CD14-positive monocyte (primary cell): ENCODE measurements around the gene L3MBTL3. TPM values are rescaled to one million over a fixed set of nuclear protein-coding genes. Genes with fewer than 3 reads are reported as not detected.

ENCODE experiments used
- DNase-seq, 3 donors: peaks; one replicate each; pipeline ENCODE4 v3.0.0-alpha.2; 2011 to 2022
- H2AFZ ChIP-seq: 2 replicates; pipeline ENCODE4 v1.6.0; 2012; ENCODE audit warnings: mild to moderate bottlenecking, low read depth, low read length, inconsistent platforms; ENCODE audit not compliant: insufficient read depth, poor library complexity, severe bottlenecking
- H3K27ac ChIP-seq, 2 donors: 1 replicate in 1 of 2; 2 replicates in 1 of 2; pipeline ENCODE4 v1.5.1; 2012 to 2013; ENCODE audit warnings: low read length in 2 of 2, control low read depth in 1 of 2, inconsistent platforms in 1 of 2, low read depth in 1 of 2, mild to moderate bottlenecking in 1 of 2
- H3K27me3 ChIP-seq, 2 donors: one replicate each; pipeline versions ENCODE4 v1.6.0 to v1.6.1; 2011 to 2013; ENCODE audit warnings: low read length in 2 of 2; ENCODE audit not compliant: control insufficient read depth in 2 of 2, insufficient read depth in 2 of 2
- H3K36me3 ChIP-seq, 2 donors: replicated peaks in 1 of 2; 1 replicate in 1 of 2; 2 replicates in 1 of 2; pipeline versions ENCODE4 v1.5.1 to v1.6.1; 2012 to 2013; ENCODE audit warnings: low read length in 2 of 2, control low read depth in 1 of 2, inconsistent platforms in 1 of 2, mild to moderate bottlenecking in 1 of 2; ENCODE audit not compliant: insufficient read depth in 2 of 2, control insufficient read depth in 1 of 2
- H3K4me1 ChIP-seq, 2 donors: 1 replicate in 1 of 2; 2 replicates in 1 of 2; pipeline versions ENCODE4 v1.5.1 to v1.6.1; 2012 to 2013; ENCODE audit warnings: low read length in 2 of 2, control low read depth in 1 of 2, inconsistent platforms in 1 of 2, mild to moderate bottlenecking in 1 of 2, moderate library complexity in 1 of 2; ENCODE audit not compliant: insufficient read depth in 2 of 2, control insufficient read depth in 1 of 2
- H3K4me2 ChIP-seq: replicated peaks from 2 replicates; pipeline ENCODE3; 2012; ENCODE audit warnings: low read length, moderate library complexity, mild to moderate bottlenecking; ENCODE audit not compliant: poor library complexity, severe bottlenecking; ENCODE audit errors: extremely low read depth
- H3K4me3 ChIP-seq, 3 experiments: fragments of 200-600 bp in 1 of 3; sonication (generic) in 1 of 3; replicated peaks in 1 of 3; 1 replicate in 2 of 3; 2 replicates in 1 of 3; pipeline ENCODE4 v1.5.1; 2011 to 2013; ENCODE audit warnings: low read length in 3 of 3, mild to moderate bottlenecking in 3 of 3, control low read depth in 2 of 3, low read depth in 2 of 3, inconsistent platforms in 1 of 3, moderate library complexity in 1 of 3
- H3K79me2 ChIP-seq: 2 replicates; pipeline ENCODE4 v1.6.0; 2012; ENCODE audit warnings: mild to moderate bottlenecking, control low read depth, inconsistent platforms, low read length, moderate library complexity; ENCODE audit not compliant: insufficient read depth
- H3K9ac ChIP-seq: 2 replicates; pipeline ENCODE4 v1.6.0; 2017; ENCODE audit warnings: low read length, mild to moderate bottlenecking; ENCODE audit not compliant: insufficient read depth, poor library complexity, severe bottlenecking
- H3K9me3 ChIP-seq, 2 donors: replicated peaks in 1 of 2; 1 replicate in 1 of 2; 2 replicates in 1 of 2; pipeline versions ENCODE4 v1.5.1 to v1.6.1; 2012 to 2013; ENCODE audit warnings: low read length in 2 of 2, control low read depth in 1 of 2; ENCODE audit not compliant: control insufficient read depth in 1 of 2, insufficient read depth in 1 of 2
- H4K20me1 ChIP-seq: 2 replicates; pipeline ENCODE4 v1.6.0; 2012; ENCODE audit warnings: mild to moderate bottlenecking, low read length, control low read depth, moderate library complexity; ENCODE audit not compliant: insufficient read depth
- H3K27ac Mint-ChIP-seq, 7 donors: one replicate each; pipeline ENCODE4 v1.8.0; 2020; ENCODE audit warnings: mild to moderate bottlenecking in 7 of 7, mixed read lengths in 7 of 7, moderate library complexity in 6 of 7, inconsistent platforms in 2 of 7
- H3K27me3 Mint-ChIP-seq, 3 donors: one replicate each; pipeline ENCODE4 v1.8.0; 2021 to 2022; ENCODE audit warnings: low read depth in 3 of 3, mild to moderate bottlenecking in 3 of 3, mixed read lengths in 3 of 3, moderate library complexity in 3 of 3, inconsistent platforms in 1 of 3
- H3K36me3 Mint-ChIP-seq, 2 donors: one replicate each; pipeline ENCODE4 v1.8.0; 2020; ENCODE audit warnings: mixed read lengths in 2 of 2, inconsistent platforms in 1 of 2, mild to moderate bottlenecking in 1 of 2
- H3K4me1 Mint-ChIP-seq: one replicate; pipeline ENCODE4 v1.8.0; 2020; ENCODE audit warnings: mild to moderate bottlenecking, mixed read lengths
- H3K4me3 Mint-ChIP-seq, 2 donors: one replicate each; pipeline ENCODE4 v1.8.0; 2020; ENCODE audit warnings: mild to moderate bottlenecking in 2 of 2, mixed read lengths in 2 of 2, moderate library complexity in 1 of 2
- H3K9me3 Mint-ChIP-seq, 7 donors: one replicate each; pipeline ENCODE4 v1.8.0; 2020 to 2022; ENCODE audit warnings: mixed read lengths in 7 of 7, mild to moderate bottlenecking in 6 of 7, moderate library complexity in 6 of 7, inconsistent platforms in 2 of 7
- CTCF ChIP-seq: fragments of 200-600 bp; IDR thresholded peaks from one replicate; pipeline ENCODE4 v1.8.0; 2022; ENCODE audit warnings: antibody characterized with exemption, mild to moderate bottlenecking
- WGBS: methylation state at CpG from one replicate; pipeline ENCODE4 v1.1.5; 2013; ENCODE audit warnings: missing lambda C conversion rate; ENCODE audit not compliant: insufficient coverage; 5-methylcytosine and 5-hydroxymethylcytosine counted together
- intact Hi-C, 2 donors: fragments of 100-400 bp; cut with micrococcal nuclease; formaldehyde crosslinking; loops; one replicate each; pipeline versions ENCODE4 v1.15.0 to v1.15.1; 2023
- polyA plus RNA-seq, 3 donors: library from polyadenylated mRNA; depleted of rRNA in 1 of 3; unstranded in 2 of 3; stranded (reverse) in 1 of 3; fragments of 300-500 nt in 2 of 3; fragments of >200 nt in 1 of 3; fragmentation: Illumina TruSeq in 2 of 3; gene quantifications; 1 replicate in 2 of 3; 2 replicates in 1 of 3; pipeline ENCODE4 v1.2.3, GENCODE V29; 2012 to 2021

Gene L3MBTL3
- polyA plus RNA-seq, 3 donors: 2.1 to 8.0 (median 3.7) TPM

- H3K4me3 Mint-ChIP-seq: no peak overlapping the region
- no peak overlapping the region for H3K27ac ChIP-seq
- DNase-seq: no peak
- no peaks in the 10 kb centered on the region for H3K27me3 ChIP-seq
- intact Hi-C loops: no loop called here
- H3K9me3 Mint-ChIP-seq: no peaks in the 10 kb centered on the region
- no peak overlapping the region for H3K4me3 ChIP-seq
- H3K27me3 Mint-ChIP-seq: no peaks in the 10 kb centered on the region
- no peaks in the 10 kb centered on the region for H3K4me1 ChIP-seq
- no peaks in the 10 kb centered on the region for H3K9me3 ChIP-seq
- H3K36me3 Mint-ChIP-seq: peaks cover 17 to 27% of the 10 kb centered on the region in 2 donors
- TF ChIP-seq CTCF: no peak
- no peaks in the 10 kb centered on the region for H4K20me1 ChIP-seq
- no peak overlapping the region for H3K4me2 ChIP-seq
- peaks cover 5% of the 10 kb centered on the region for H3K4me1 Mint-ChIP-seq
- peak overlapping the region in 1 of 7 donors; percentile 19 for H3K27ac Mint-ChIP-seq
- no peaks in the 10 kb centered on the region for H3K79me2 ChIP-seq
- H3K36me3 ChIP-seq: peaks cover 4 to 13% of the 10 kb centered on the region in 2 donors
- H2AFZ ChIP-seq: no peak overlapping the region
- H3K9ac ChIP-seq: no peak overlapping the region
These were observed 102.3 kb downstream of the L3MBTL3 start for GRCh38 chr6:130120731-130121130.

GRCh38 chr6:130122243-130122642 is 103.9 kb downstream of the L3MBTL3 start:
- intact Hi-C loops: no loop called here
- DNase-seq: no peak
- Histone ChIP-seq H3K27ac (no peak overlapping the region), H4K20me1 (no peaks in the 10 kb centered on the region), H3K4me1 (no peaks in the 10 kb centered on the region), H3K4me2 (no peak overlapping the region), H3K79me2 (no peaks in the 10 kb centered on the region), H3K9ac (no peak overlapping the region), H2AFZ (no peak overlapping the region), H3K27me3 (no peaks in the 10 kb centered on the region), H3K4me3 (no peak overlapping the region), H3K36me3 (peaks cover 4 to 13% of the 10 kb centered on the region in 2 donors), H3K9me3 (no peaks in the 10 kb centered on the region)
- H3K4me3 Mint-ChIP-seq: no peak overlapping the region
- peaks cover 17 to 35% of the 10 kb centered on the region in 2 donors for H3K36me3 Mint-ChIP-seq
- H3K27me3 Mint-ChIP-seq: no peaks in the 10 kb centered on the region
- no peaks in the 10 kb centered on the region for H3K9me3 Mint-ChIP-seq
- H3K4me1 Mint-ChIP-seq: peaks cover 1% of the 10 kb centered on the region
- no peak overlapping the region for H3K27ac Mint-ChIP-seq
- 100% methylated on average over 1 of the region's 2 CpGs for WGBS
- no peak for TF ChIP-seq CTCF
